Measurements from ENCODE around the gene ZNF134.

The ZNF134 gene

GRCh38 chr19:57637379-57637778, 23.3 kb downstream of the ZNF134 start:
- no peak overlapping the region for H3K4me3 ChIP-seq (ENCODE audit: low read depth, low read length)
- ChIA-PET POLR2A (no interaction called here), CTCF (no interaction called here)
- H3K27ac ChIP-seq (ENCODE audit: extremely low read depth, low read depth, low read length), result no peak overlapping the region
- TF ChIP-seq SETDB1 (IDR thresholded peaks at IDR 0.05; ENCODE audit: insufficient read length, low read length) (peak; percentile 75), ZNF114 (tag by site-specific recombination; IDR thresholded peaks at IDR 0.05) (no peak), ZNF416 (tag by site-specific recombination; IDR thresholded peaks at IDR 0.05) (no peak)
- H3K9me3 ChIP-seq (ENCODE audit: control insufficient read depth, insufficient read depth, low read depth, low read length), result peaks cover 3% of the 10 kb centered on the region; the same call in 1 of the 2 replicates
- H3K36me3 ChIP-seq (ENCODE audit: control insufficient read depth in 2 of 2, insufficient read depth in 1 of 2, low read length in 2 of 2), result peaks cover 64 to 75% of the 10 kb centered on the region in 2 experiments
- 0 out of 2 replicates have a peak, but pooled peaks cover 2% of the 10 kb centered on the region for H3K4me1 ChIP-seq (ENCODE audit: control insufficient read depth, insufficient read depth, low read length)

- TF ChIP-seq ZNF785 (tag by site-specific recombination; IDR thresholded peaks at IDR 0.05), result no peak
- no peak for TF ChIP-seq ZBTB48 (tag by site-specific recombination; IDR thresholded peaks at IDR 0.05)
- TF ChIP-seq WT1 (tag by site-specific recombination; IDR thresholded peaks at IDR 0.05), result no peak
- TF ChIP-seq ZNF433 (tag by site-specific recombination; IDR thresholded peaks at IDR 0.05; ENCODE audit: low read depth), result no peak
- TF ChIP-seq ZNF112 (tag by site-specific recombination; IDR thresholded peaks at IDR 0.05), result no peak
- TF ChIP-seq ZNF16 (tag by site-specific recombination; IDR thresholded peaks at IDR 0.05; ENCODE audit: low read depth), result no peak
- no peak for TF ChIP-seq OSR2 (tag by site-specific recombination; IDR thresholded peaks at IDR 0.05)
- TF ChIP-seq SETDB1 (IDR thresholded peaks at IDR 0.05; ENCODE audit: insufficient read length, low read length), result peak; percentile 94
- TF ChIP-seq ZNF521 (tag by site-specific recombination; IDR thresholded peaks at IDR 0.05), result no peak
- TF ChIP-seq ZNF398 (tag by site-specific recombination; IDR thresholded peaks at IDR 0.05), result no peak
- no peak for TF ChIP-seq ZNF48 (tag by site-specific recombination; IDR thresholded peaks at IDR 0.05)
- peak; percentile 59; the same call in 1 of the 2 replicates for TF ChIP-seq SCRT2 (tag by site-specific recombination; IDR thresholded peaks at IDR 0.05)
- TF ChIP-seq ZNF175 (tag by site-specific recombination; IDR thresholded peaks at IDR 0.05), result no peak
- TF ChIP-seq EGR2 (tag by site-specific recombination; IDR thresholded peaks at IDR 0.05; ENCODE audit: low read depth), result no peak
- no peak for TF ChIP-seq PRDM4 (tag by site-specific recombination; IDR thresholded peaks at IDR 0.05)
- no peak for TF ChIP-seq ZNF341 (tag by site-specific recombination; IDR thresholded peaks at IDR 0.05; ENCODE audit: low read depth)
- CTCF ChIA-PET, result interaction anchor here (0.6 to 1.4 kb wide), 2 partner anchors 9 to 40 kb away, joined by 3 to 6 read pairs; partner anchors contain the start of gene ZNF551
- POLR2A ChIA-PET, result interaction anchor here (1.0 kb wide), 1 partner anchor 40 kb away, joined by 3 read pairs; the partner anchor contains the start of gene ZNF551
- Histone ChIP-seq H3K36me3 (ENCODE audit: control insufficient read depth in 2 of 2, insufficient read depth in 1 of 2, low read length in 2 of 2) (peaks cover 42 to 61% of the 10 kb centered on the region in 2 experiments), H3K4me3 (ENCODE audit: low read depth, low read length) (no peak overlapping the region), H3K4me1 (ENCODE audit: control insufficient read depth, insufficient read depth, low read length) (no peaks in the 10 kb centered on the region), H3K9me3 (ENCODE audit: control insufficient read depth, insufficient read depth, low read depth, low read length) (peaks cover 3% of the 10 kb centered on the region; the same call in 1 of the 2 replicates), H3K27ac (ENCODE audit: extremely low read depth, low read depth, low read length) (no peak overlapping the region)
Measured at GRCh38 chr19:57641715-57642234, 27.7 kb downstream of the ZNF134 start.

Data from HEK293 (cell line).